H1 (cell line): Measurements from ENCODE around the gene RB1. TPM values are rescaled to one million over a fixed set of nuclear protein-coding genes. Genes with fewer than 3 reads are reported as not detected.

Experiments used
- CTCF ChIA-PET: fragments of 300-600 bp; sonication (Branson Sonifier 250); formaldehyde crosslinking; loops from one replicate; lab custom pipeline; 2021; ENCODE audit not compliant: partially characterized antibody; lab: Charles Lee
- POLR2A ChIA-PET: fragments of 300-600 bp; sonication (Branson Sonifier 250); formaldehyde crosslinking; loops from one replicate; lab custom pipeline; 2021; ENCODE audit warnings: inconsistent platforms; ENCODE audit not compliant: partially characterized antibody; lab: Charles Lee
- DNase-seq, 2 experiments: peaks; one replicate each; pipeline versions ENCODE4 v3.0.0 to v3.0.0-alpha.2; 2010 to 2022; ENCODE audit warnings: low spot score in 2 of 2, low read depth in 1 of 2, mixed read lengths in 1 of 2
- FAIRE-seq: peaks from 2 replicates; lab custom pipeline; 2011; peaks lifted over from hg19 to GRCh38; lab: Jason Lieb, UNC
- H2AFZ ChIP-seq: 2 replicates; pipeline ENCODE4 v1.8.1; 2012; ENCODE audit warnings: low read length, inconsistent platforms
- H2AK5ac ChIP-seq: 2 replicates; pipeline ENCODE4 v1.6.1; 2013; ENCODE audit warnings: low read depth, low read length
- H2BK120ac ChIP-seq: replicated peaks from 2 replicates; pipeline ENCODE3; 2013; ENCODE audit warnings: low read depth, low read length, inconsistent platforms
- H2BK12ac ChIP-seq: 2 replicates; pipeline ENCODE4 v1.6.1; 2013; ENCODE audit warnings: low read depth, low read length
- H2BK15ac ChIP-seq: 2 replicates; pipeline ENCODE4 v1.6.1; 2013; ENCODE audit warnings: low read length
- H2BK20ac ChIP-seq: 2 replicates; pipeline ENCODE4 v1.6.1; 2013; ENCODE audit warnings: low read length
- H2BK5ac ChIP-seq: 2 replicates; pipeline ENCODE4 v1.6.1; 2013; ENCODE audit warnings: low read depth, low read length
- H3K14ac ChIP-seq: 2 replicates; pipeline ENCODE4 v1.6.1; 2013; ENCODE audit warnings: inconsistent platforms; ENCODE audit not compliant: insufficient read length
- H3K18ac ChIP-seq: 2 replicates; pipeline ENCODE4 v1.6.1; 2013; ENCODE audit warnings: low read length; ENCODE audit errors: extremely low read depth
- H3K23ac ChIP-seq: 2 replicates; pipeline ENCODE4 v1.6.1; 2013; ENCODE audit warnings: inconsistent platforms; ENCODE audit not compliant: insufficient read length
- H3K23me2 ChIP-seq: 2 replicates; pipeline ENCODE4 v1.6.1; 2013; ENCODE audit warnings: low read depth, low read length
- H3K27ac ChIP-seq: 2 replicates; pipeline ENCODE4 v1.6.1; 2011; ENCODE audit warnings: low read depth, low read length, inconsistent platforms
- H3K27me3 ChIP-seq, 4 experiments: replicated peaks in 1 of 4; 1 replicate in 1 of 4; 2 replicates in 3 of 4; pipeline versions ENCODE4 v1.6.1 to v1.8.1; 2011 to 2013; ENCODE audit warnings: low read length in 3 of 4, mild to moderate bottlenecking in 3 of 4, inconsistent platforms in 2 of 4, mixed read lengths in 2 of 4, moderate library complexity in 1 of 4; ENCODE audit not compliant: control insufficient read depth in 3 of 4, insufficient read depth in 3 of 4; ENCODE audit errors: extremely low read depth in 1 of 4
- H3K36me3 ChIP-seq, 4 experiments: 2 replicates each; pipeline versions ENCODE4 v1.6.1 to v1.8.1; 2011 to 2013; ENCODE audit warnings: mild to moderate bottlenecking in 4 of 4, low read length in 3 of 4, moderate library complexity in 2 of 4, control low read depth in 1 of 4, inconsistent platforms in 1 of 4; ENCODE audit not compliant: insufficient read depth in 4 of 4, control insufficient read depth in 2 of 4
- H3K4ac ChIP-seq: replicated peaks from 2 replicates; pipeline ENCODE3; 2013; ENCODE audit warnings: low read length, low read depth, mixed read lengths, inconsistent platforms; ENCODE audit not compliant: insufficient read length
- H3K4me1 ChIP-seq, 4 experiments: replicated peaks in 1 of 4; 1 replicate in 1 of 4; 2 replicates in 3 of 4; pipeline versions ENCODE4 v1.6.1 to v1.8.1; 2011 to 2013; ENCODE audit warnings: low read length in 3 of 4, inconsistent platforms in 2 of 4, mixed read lengths in 1 of 4; ENCODE audit not compliant: insufficient read depth in 4 of 4, control insufficient read depth in 3 of 4
- H3K4me2 ChIP-seq, 2 experiments: 2 replicates each; pipeline versions ENCODE4 v1.6.1 to v1.8.1; 2011 to 2013; ENCODE audit warnings: low read depth in 2 of 2, low read length in 2 of 2, control low read depth in 1 of 2, inconsistent platforms in 1 of 2, mild to moderate bottlenecking in 1 of 2; ENCODE audit not compliant: insufficient read depth in 1 of 2
- H3K4me3 ChIP-seq, 4 experiments: fragments of 200-600, 300-600 bp in 1 of 4; sonication (generic), shearing (Covaris generic), sonication (Bioruptor Twin) in 1 of 4; 2 replicates each; pipeline versions ENCODE4 v1.5.1 to v1.8.1; 2011 to 2016; ENCODE audit warnings: low read length in 4 of 4, low read depth in 3 of 4, control low read depth in 2 of 4, inconsistent platforms in 2 of 4, mild to moderate bottlenecking in 2 of 4, mixed read lengths in 1 of 4, moderate library complexity in 1 of 4; ENCODE audit not compliant: insufficient read depth in 2 of 4; ENCODE audit errors: extremely low read depth in 1 of 4
- H3K56ac ChIP-seq: replicated peaks from 2 replicates; pipeline ENCODE3; 2013; ENCODE audit warnings: low read depth, mild to moderate bottlenecking, mixed read lengths, low read length, inconsistent platforms; ENCODE audit not compliant: insufficient read length
- H3K79me1 ChIP-seq: 2 replicates; pipeline ENCODE4 v1.6.1; 2013; ENCODE audit warnings: low read depth, low read length, control low read depth
- H3K79me2 ChIP-seq, 2 experiments: 2 replicates each; pipeline versions ENCODE4 v1.6.1 to v1.8.1; 2012 to 2013; ENCODE audit warnings: low read length in 2 of 2, mild to moderate bottlenecking in 2 of 2, inconsistent platforms in 1 of 2; ENCODE audit not compliant: insufficient read depth in 2 of 2, control insufficient read depth in 1 of 2
- H3K9ac ChIP-seq, 4 experiments: replicated peaks in 1 of 4; 1 replicate in 1 of 4; 2 replicates in 3 of 4; pipeline versions ENCODE4 v1.6.1 to v1.8.1; 2011 to 2013; ENCODE audit warnings: low read depth in 3 of 4, low read length in 3 of 4, control low read depth in 2 of 4, mild to moderate bottlenecking in 2 of 4, moderate library complexity in 2 of 4, inconsistent platforms in 1 of 4; ENCODE audit errors: extremely low read depth in 1 of 4
- H3K9me3 ChIP-seq, 2 experiments: 2 replicates each; pipeline versions ENCODE4 v1.6.1 to v1.8.1; 2012 to 2013; ENCODE audit warnings: mild to moderate bottlenecking in 2 of 2, moderate library complexity in 2 of 2, control low read depth in 1 of 2, inconsistent platforms in 1 of 2, low read depth in 1 of 2, low read length in 1 of 2, mixed read lengths in 1 of 2; ENCODE audit not compliant: insufficient read depth in 2 of 2
- H4K20me1 ChIP-seq, 2 experiments: replicated peaks in 1 of 2; 2 replicates each; pipeline versions ENCODE3 to v1.8.1; 2011 to 2013; ENCODE audit warnings: inconsistent platforms in 2 of 2, low read length in 2 of 2, mild to moderate bottlenecking in 1 of 2; ENCODE audit not compliant: insufficient read depth in 2 of 2, control insufficient read depth in 1 of 2
- H4K5ac ChIP-seq: 2 replicates; pipeline ENCODE4 v1.6.1; 2013; ENCODE audit warnings: low read length, low read depth, mixed read lengths, inconsistent platforms; ENCODE audit not compliant: insufficient read length
- H4K8ac ChIP-seq: 2 replicates; pipeline ENCODE4 v1.8.0; 2013; ENCODE audit warnings: mild to moderate bottlenecking, moderate library complexity, low read length, inconsistent platforms; ENCODE audit not compliant: insufficient read depth; ENCODE audit errors: extremely low read depth
- H4K91ac ChIP-seq: replicated peaks from 2 replicates; pipeline ENCODE3; 2013; ENCODE audit warnings: low read length, mixed read lengths, inconsistent platforms; ENCODE audit not compliant: insufficient read length
- ASH2L ChIP-seq: fragments of 200-600, 300-600 bp; sonication (generic); IDR thresholded peaks from one replicate; pipeline ENCODE4 v1.7.1; 2017; ENCODE audit warnings: low read length
- ATF3 ChIP-seq: IDR thresholded peaks from 2 replicates; pipeline ENCODE4 v1.6.1; 2011; ENCODE audit warnings: low read depth, mild to moderate bottlenecking, low read length; ENCODE audit not compliant: insufficient read depth
- CEBPB ChIP-seq: IDR thresholded peaks from 2 replicates; pipeline ENCODE4 v1.6.1; 2012; ENCODE audit warnings: low read depth, low read length
- CHD2 ChIP-seq: IDR thresholded peaks from 2 replicates; pipeline ENCODE4 v1.6.1; 2012; ENCODE audit warnings: low read length, improper control_type of control experiment
- NRF1 ChIP-seq: IDR thresholded peaks from 2 replicates; pipeline ENCODE4 v1.6.1; 2011; ENCODE audit warnings: mild to moderate bottlenecking, low read depth, low read length, improper control_type of control experiment
- RBBP5 ChIP-seq: IDR thresholded peaks from 2 replicates; pipeline ENCODE4 v1.7.1; 2012; ENCODE audit warnings: low read depth, mild to moderate bottlenecking, inconsistent platforms, low read length, moderate library complexity, borderline replicate concordance
- RNF2 ChIP-seq: fragments of 200-900, 300-1000 bp; sonication (generic); IDR thresholded peaks from 2 replicates; pipeline ENCODE4 v1.7.1; 2016; ENCODE audit warnings: borderline replicate concordance, low read depth, mild to moderate bottlenecking, antibody characterized with exemption, low read length; ENCODE audit not compliant: poor library complexity, severe bottlenecking; ENCODE audit errors: missing control alignments
- SP4 ChIP-seq: IDR thresholded peaks from 2 replicates; pipeline ENCODE4 v1.6.1; 2012; ENCODE audit warnings: low read length, inconsistent platforms
- TCF12 ChIP-seq: IDR thresholded peaks from 2 replicates; pipeline ENCODE4 v1.6.1; 2011; ENCODE audit warnings: low read depth, mild to moderate bottlenecking, low read length
- WGBS, 2 experiments: shearing (Covaris generic) in 1 of 2; methylation state at CpG; one replicate each; pipeline versions ENCODE4 v1.1.6 to v1.1.7; 2013 to 2015; ENCODE audit warnings: low lambda C conversion rate in 2 of 2, mixed read lengths in 2 of 2, inconsistent platforms in 1 of 2, low coverage in 1 of 2, missing lambda C conversion rate in 1 of 2; ENCODE audit not compliant: insufficient replicate concordance in 2 of 2, insufficient coverage in 1 of 2, insufficient read length in 1 of 2; ENCODE audit errors: extremely low coverage in 1 of 2, missing lambda C conversion rate in 1 of 2; 5-methylcytosine and 5-hydroxymethylcytosine counted together
- polyA plus RNA-seq, 7 experiments: library from polyadenylated mRNA; depleted of rRNA in 3 of 7; stranded (reverse) in 5 of 7; unstranded in 2 of 7; fragments of >200 nt in 5 of 7; fragments of 200-250 nt in 2 of 7; gene quantifications; 1 replicate in 5 of 7; 2 replicates in 1 of 7; 4 replicates in 1 of 7; pipeline versions ENCODE4 v1.2.1 to v1.2.3, GENCODE V29; 2011 to 2013; ENCODE audit warnings: missing spikeins in 2 of 7, mixed read lengths in 2 of 7
- total RNA-seq: library from RNA; stranded (reverse); fragmentation: NEBNext Ultra II Directional; extraction: Animal tissue kit (Norgen Biotek cat#: 25700); gene quantifications from 2 replicates; pipeline ENCODE4 v1.2.1, GENCODE V29; 2021

Gene RB1
- total and polyA plus RNA-seq, 2 of the 8 experiments (the other 6 are each of a cell fraction or from before 2014, with no cell fraction given), result 4.1 to 17.5 TPM

- Histone ChIP-seq H3K4ac (no peak overlapping the region), H2BK20ac (no peak overlapping the region), H3K27me3 (no peaks in the 10 kb centered on the region), H3K23ac (no peak overlapping the region), H2BK5ac (no peak overlapping the region), H2BK12ac (no peak overlapping the region), H2BK15ac (no peak overlapping the region), H4K91ac (no peak overlapping the region), H2BK120ac (no peak overlapping the region), H3K27ac (no peak overlapping the region), H4K5ac (no peak overlapping the region), H3K4me3 (no peak overlapping the region), H3K79me2 (no peaks in the 10 kb centered on the region), H3K36me3 (no peaks in the 10 kb centered on the region), H3K14ac (no peak overlapping the region), H2AK5ac (no peak overlapping the region), H3K23me2 (no peaks in the 10 kb centered on the region), H4K8ac (no peak overlapping the region), H3K18ac (no peak overlapping the region), H3K9ac (no peak overlapping the region), H4K20me1 (no peaks in the 10 kb centered on the region), H3K79me1 (no peaks in the 10 kb centered on the region), H3K56ac (no peak overlapping the region), H3K9me3 (no peaks in the 10 kb centered on the region), H3K4me2 (no peak overlapping the region), H3K4me1 (no peaks in the 10 kb centered on the region), H2AFZ (no peak overlapping the region)
- TF ChIP-seq ASH2L, result no peak
- no peak for TF ChIP-seq SP4
- no peak for TF ChIP-seq RNF2
- no peak for TF ChIP-seq RBBP5
- TF ChIP-seq CHD2, result no peak
- TF ChIP-seq ATF3, result no peak
- no peak for TF ChIP-seq CEBPB
- TF ChIP-seq NRF1, result no peak
- no peak for TF ChIP-seq TCF12
- ChIA-PET POLR2A (no interaction called here), CTCF (no interaction called here)
- no peak for FAIRE-seq
- 84% methylated on average over 2 of the region's 2 CpGs; no CpG with 5 or more reads in 1 of the 2 experiments for WGBS, 2 experiments
- no peak for DNase-seq
Observed at GRCh38 chr13:48383384-48383783, 79.8 kb downstream of the RB1 start.
